GM19025 (cell line): ENCODE results near the gene TIPRL.
"Not testable (repeated sequence)": the region's sequence is repeated elsewhere in the genome, so short reads cannot be mapped to it uniquely, and the experiment has no call there.

Experiments used
- ATAC-seq: cut with Tn5 transposase; IDR thresholded peaks from one replicate; pipeline ENCODE4 v1.9.1; 2021; ENCODE audit warnings: mild to moderate bottlenecking, low read depth, moderate library complexity; ENCODE audit not compliant: unreplicated experiment

Gene TIPRL

GRCh38 chr1:168207673-168208072 lies 28.9 kb downstream of the TIPRL start:
- ATAC-seq, result not testable (repeated sequence)

- no peak for ATAC-seq
Observed at GRCh38 chr1:168210312-168210711, 31.6 kb downstream of the TIPRL start.

- ATAC-seq, result no peak
Observed at GRCh38 chr1:168213349-168213748, 34.6 kb downstream of the TIPRL start.

- no peak for ATAC-seq
Observed at GRCh38 chr1:168216171-168216570, 37.4 kb downstream of the TIPRL start.

DNA sequence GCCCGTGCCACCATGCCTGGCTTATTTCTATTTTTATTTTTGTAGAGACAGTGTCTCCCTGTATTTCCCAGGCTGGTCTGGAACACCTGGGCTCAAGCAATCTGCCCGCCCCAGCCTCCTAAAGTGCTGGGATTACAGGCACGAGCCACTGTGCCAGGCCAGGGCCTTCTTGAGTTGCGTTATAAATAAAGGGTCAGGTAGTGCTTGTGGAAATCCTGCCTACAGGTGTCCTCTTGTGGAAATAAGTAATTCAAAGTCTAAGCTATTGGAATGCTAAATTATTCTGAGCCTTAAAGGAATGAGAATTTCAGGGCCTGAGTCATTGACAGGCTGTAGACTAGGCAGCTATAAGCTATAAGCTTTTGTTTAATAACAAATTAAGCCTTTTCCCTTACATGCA lies 38.9 kb downstream of the TIPRL start:
- ATAC-seq, result no peak

DNA sequence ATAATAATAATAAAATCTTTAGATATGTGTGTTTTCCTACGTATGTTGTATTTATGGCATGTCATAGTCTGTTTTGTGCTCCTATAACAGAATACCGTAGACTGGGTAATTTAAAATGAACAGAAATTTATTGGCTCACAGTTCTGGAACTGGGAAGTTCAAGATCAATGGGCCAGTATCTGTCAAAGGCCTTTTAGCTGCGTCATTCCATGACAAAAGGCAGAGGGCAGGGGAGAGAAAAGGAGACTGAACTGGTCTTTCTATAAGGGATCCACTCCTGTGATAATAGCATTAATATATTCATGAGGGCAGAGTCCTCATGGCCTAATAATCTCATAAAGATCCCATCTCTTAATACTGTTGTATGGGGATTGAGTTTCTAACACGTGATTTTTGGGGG lies 39.9 kb downstream of the TIPRL start:
- ATAC-seq, result no peak

DNA sequence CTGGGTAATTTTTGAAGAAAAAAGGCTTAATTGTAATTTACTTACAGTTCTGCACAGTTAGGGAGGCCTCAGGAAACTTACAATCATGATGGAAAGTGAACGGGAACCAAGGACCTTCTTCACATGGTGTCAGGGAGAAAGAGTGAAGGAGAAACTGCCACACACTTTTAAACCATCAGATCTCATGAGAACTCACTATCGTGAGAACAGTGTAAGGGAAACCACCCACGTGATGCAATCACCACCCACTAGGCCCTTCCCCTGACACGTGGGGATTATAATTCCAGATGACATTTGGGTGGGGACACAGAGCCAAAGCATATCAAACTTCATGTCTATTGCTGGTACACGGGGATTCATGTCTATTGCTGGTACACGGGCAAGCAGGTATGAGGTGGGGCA lies 41.7 kb downstream of the TIPRL start:
- ATAC-seq, result no peak

GRCh38 chr1:168221275-168221674 lies 42.5 kb downstream of the TIPRL start:
- no peak for ATAC-seq

DNA sequence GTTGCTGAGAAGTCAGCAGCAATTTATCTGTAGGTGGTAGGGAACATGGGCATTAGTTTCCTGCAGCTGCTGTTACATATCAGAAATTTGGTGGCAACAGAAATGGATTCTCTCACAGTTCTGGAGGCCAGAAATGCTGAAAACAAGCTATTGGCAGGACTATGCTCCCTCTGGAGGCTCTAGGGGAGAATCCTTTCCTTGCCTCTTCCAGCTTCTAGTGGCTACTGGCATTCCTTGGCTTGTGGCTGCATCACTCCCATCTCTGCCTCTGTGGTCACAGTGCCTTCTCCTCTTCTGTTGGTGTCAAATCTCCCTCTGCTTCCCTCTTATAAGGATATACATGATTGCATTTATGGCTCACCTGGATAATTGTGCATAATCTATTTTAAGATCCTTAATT lies 44.5 kb downstream of the TIPRL start:
- ATAC-seq, result no peak

- ATAC-seq, result no peak
Observed at GRCh38 chr1:168223681-168224540, 45.1 kb downstream of the TIPRL start.

- no peak for ATAC-seq
Observed at GRCh38 chr1:168224991-168225390, 46.2 kb downstream of the TIPRL start.

- peak; percentile 81 for ATAC-seq
Observed at GRCh38 chr1:168225476-168226190, 46.9 kb downstream of the TIPRL start, which contains the start of gene SFT2D2. TSS of gene SFT2D2 (plus strand) at chr1:168226004. CDS start at chr1:168226080, 76 bp downstream.

GRCh38 chr1:168227620-168228019 lies 48.9 kb downstream of the TIPRL start:
- no peak for ATAC-seq

GRCh38 chr1:168229893-168230292 lies 51.1 kb downstream of the TIPRL start:
- no peak for ATAC-seq

GRCh38 chr1:168230709-168231108 lies 51.9 kb downstream of the TIPRL start:
- no peak for ATAC-seq

DNA sequence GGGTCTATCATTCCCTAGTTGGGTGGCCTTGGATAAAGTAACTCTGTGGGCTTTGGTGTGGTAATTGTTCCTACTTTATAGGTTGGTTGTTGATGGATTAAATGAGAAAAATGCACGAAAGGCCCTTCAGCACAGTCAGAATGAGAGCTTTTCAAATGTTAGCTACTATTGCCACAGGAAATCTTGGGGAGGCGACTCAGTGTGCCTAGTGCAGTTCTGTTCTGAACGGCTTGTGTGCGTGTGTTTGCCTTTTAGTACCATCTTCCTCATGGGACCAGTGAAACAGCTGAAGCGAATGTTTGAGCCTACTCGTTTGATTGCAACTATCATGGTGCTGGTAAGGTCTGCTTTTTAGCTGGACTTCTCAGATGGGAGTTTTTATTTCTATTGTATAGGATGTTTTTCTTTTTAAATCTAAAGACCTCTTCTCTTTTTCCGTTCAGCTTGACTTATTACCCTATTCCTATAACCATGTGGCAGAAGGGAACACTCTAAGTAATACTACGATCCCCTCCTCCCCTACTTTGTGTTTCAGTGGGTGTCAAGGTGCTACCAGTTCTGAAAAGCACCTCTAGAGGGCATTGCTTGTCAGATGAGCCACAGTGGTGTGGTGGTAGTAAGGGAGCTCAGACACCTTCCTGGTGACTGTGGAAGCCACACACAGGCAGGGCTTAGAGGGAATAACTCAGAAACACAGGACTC lies 56.2 kb downstream of the TIPRL start:
- ATAC-seq, result peak; percentile 70

DNA sequence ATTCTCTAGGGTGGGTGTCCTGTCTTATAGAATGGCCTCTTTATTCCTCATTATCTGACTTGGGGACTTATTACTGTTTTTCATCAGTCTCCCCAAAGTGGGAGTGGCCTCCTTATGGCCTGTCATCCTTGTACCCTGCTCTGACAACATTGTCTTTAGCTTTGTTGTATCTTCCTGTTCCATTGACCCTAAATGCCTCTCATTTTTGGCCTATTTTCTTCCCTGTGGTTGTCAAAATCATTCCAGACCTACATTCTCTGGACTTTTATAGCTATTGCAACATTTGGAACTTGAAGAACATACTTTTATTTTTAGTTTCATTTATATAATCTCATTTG lies 56.8 kb downstream of the TIPRL start:
- ATAC-seq, result peak; percentile 24

- no peak for ATAC-seq
Observed at GRCh38 chr1:168235937-168236336, 57.2 kb downstream of the TIPRL start.

DNA sequence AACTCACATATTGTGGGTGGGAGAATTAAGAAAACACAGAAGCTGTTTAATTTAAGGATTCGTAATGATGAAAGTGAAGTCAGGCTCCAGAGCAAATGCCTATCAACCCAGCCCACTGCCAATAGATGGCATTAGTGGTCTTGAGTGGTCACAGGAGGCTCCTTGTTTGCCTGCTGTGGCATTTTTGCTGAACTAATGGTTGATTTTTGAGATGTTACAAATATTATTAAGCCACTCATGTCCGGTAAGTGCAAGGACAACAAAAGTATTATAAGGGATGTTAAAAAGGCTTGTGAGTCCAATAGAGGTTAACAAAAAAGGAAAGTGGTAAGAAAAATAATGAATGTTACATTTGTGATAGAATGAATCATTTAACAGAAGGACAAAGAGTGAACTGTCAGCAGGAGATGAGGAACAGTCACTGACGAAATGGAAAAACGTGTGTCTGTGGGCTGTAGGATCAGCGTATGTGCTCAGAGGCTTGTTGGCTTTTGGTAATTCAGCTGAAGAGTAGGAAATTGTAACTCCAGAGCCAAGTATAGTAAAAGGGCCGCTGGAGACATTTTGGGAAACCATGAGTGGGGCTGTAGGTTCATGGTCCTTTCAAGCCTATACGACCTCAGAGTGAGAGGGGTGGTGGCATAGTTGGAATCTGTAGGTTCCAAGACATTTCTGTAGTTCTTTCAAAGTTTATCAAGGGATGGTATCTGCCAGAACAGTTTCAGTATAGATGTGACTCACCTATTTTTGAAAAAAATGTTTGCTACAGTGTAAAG lies 58.3 kb downstream of the TIPRL start:
- ATAC-seq, result no peak

DNA sequence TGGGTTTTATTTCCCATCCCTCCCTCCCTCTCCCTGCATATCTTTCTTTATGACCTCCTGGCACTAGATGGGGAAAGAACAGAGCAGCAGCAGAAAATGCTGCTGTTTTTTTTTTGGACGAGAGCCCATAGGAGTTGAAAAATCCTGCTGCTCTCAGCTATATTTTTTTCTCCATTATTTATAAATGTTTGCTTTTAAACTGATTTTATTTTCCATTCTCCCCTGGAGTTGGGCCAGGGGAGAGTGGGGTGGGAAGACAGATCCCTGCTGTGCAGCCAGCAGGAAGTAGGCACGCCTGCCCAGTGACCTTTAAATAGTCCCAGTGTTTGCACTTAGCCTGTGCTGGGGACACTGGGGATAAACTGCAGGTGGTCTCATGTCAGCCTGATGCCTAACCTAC lies 64.4 kb downstream of the TIPRL start:
- ATAC-seq, result no peak
